Measurements from ENCODE around the gene IGSF22. TPM values are rescaled to one million over a fixed set of nuclear protein-coding genes. Genes with fewer than 3 reads are reported as not detected.

IGSF22 gene
- total and polyA plus RNA-seq, 9 donors = 0.11 to 1.5 (median 1.0) TPM; not detected in 1

GRCh38 chr11:18710545-18710944 lies 15.4 kb downstream of the IGSF22 start:
- DNase-seq = peak in 1 of 5 donors; percentile 7
- H3K9me3 ChIP-seq = no peaks in the 10 kb centered on the region
- no peaks in the 10 kb centered on the region for H3K36me3 ChIP-seq
- 80 to 84% (median 83%) methylated on average over 5 of the region's 5 CpGs for WGBS, 3 donors
- no peaks in the 10 kb centered on the region for H3K27me3 ChIP-seq
- no peak overlapping the region for H3K27ac ChIP-seq
- intact Hi-C loops (cut with DNase I) = loop anchor here in 1 of 4 donors (5.0 kb wide), 1 partner anchor 78 kb away; the partner anchor contains the start of gene SPTY2D1
- TF ChIP-seq POLR2A (IDR thresholded peaks at IDR 0.05) (no peak), CTCF (IDR thresholded peaks at IDR 0.05) (no peak), EP300 (IDR thresholded peaks at IDR 0.05) (no peak)
- H3K4me1 ChIP-seq (ENCODE audit: insufficient read depth) = peaks cover 4% of the 10 kb centered on the region
- H3K4me3 ChIP-seq = no peak overlapping the region

- Histone ChIP-seq H3K27me3 (no peaks in the 10 kb centered on the region), H3K36me3 (no peaks in the 10 kb centered on the region), H3K9me3 (no peaks in the 10 kb centered on the region), H3K4me1 (ENCODE audit: insufficient read depth) (peaks cover 9% of the 10 kb centered on the region), H3K4me3 (no peak overlapping the region), H3K27ac (no peak overlapping the region)
- intact Hi-C loops (cut with DNase I) = loop anchor here in 1 of 4 donors (10.0 kb wide), 1 partner anchor 75 kb away; the partner anchor contains the start of gene SPTY2D1
- WGBS, 3 donors = 89 to 95% (median 92%) methylated on average over 4 of the region's 4 CpGs
- TF ChIP-seq CTCF (IDR thresholded peaks at IDR 0.05) = no peak
- no peak for TF ChIP-seq EP300 (IDR thresholded peaks at IDR 0.05)
- no peak for TF ChIP-seq POLR2A (IDR thresholded peaks at IDR 0.05)
- peak in 1 of 5 donors; percentile 24 for DNase-seq
Measured at GRCh38 chr11:18709414-18709813, 16.6 kb downstream of the IGSF22 start.

- intact Hi-C loops (cut with DNase I) = loop anchor here in 1 of 4 donors (10.0 kb wide), 1 partner anchor 73 kb away; the partner anchor contains the start of gene SPTY2D1
- WGBS, 3 donors = 91 to 94% (median 92%) methylated on average over 12 of the region's 12 CpGs
Measured at GRCh38 chr11:18707811-18708340, 18.1 kb downstream of the IGSF22 start.

More at GRCh38 chr11:18707811-18708340, 18.1 kb downstream of the IGSF22 start:
- peaks cover 9% of the 10 kb centered on the region for H3K4me1 ChIP-seq (ENCODE audit: insufficient read depth)
- TF ChIP-seq POLR2A (IDR thresholded peaks at IDR 0.05) (no peak), EP300 (IDR thresholded peaks at IDR 0.05) (no peak), CTCF (IDR thresholded peaks at IDR 0.05) (no peak)
- no peaks in the 10 kb centered on the region for H3K36me3 ChIP-seq
- H3K9me3 ChIP-seq = no peaks in the 10 kb centered on the region
- H3K4me3 ChIP-seq = no peak overlapping the region
- peak in 1 of 5 donors; percentile 28 for DNase-seq
- H3K27ac ChIP-seq = no peak overlapping the region
- H3K27me3 ChIP-seq = no peaks in the 10 kb centered on the region

Measured in ovary (tissue), 9 donors.